Measurements from ENCODE around the gene KCNK7.

GRCh38 chr11:65557280-65558001 is 38.2 kb downstream of the KCNK7 start:
- TF ChIP-seq CTCF (IDR thresholded peaks at IDR 0.05; ENCODE audit: borderline replicate concordance, extremely low read depth, low read length, poor library complexity, severe bottlenecking) = no peak
- TF ChIP-seq EZH2 (IDR thresholded peaks at IDR 0.05; ENCODE audit: borderline replicate concordance, low read depth, low read length, severe bottlenecking) = no peak
